Endodermal cell (in vitro differentiated cells): ENCODE data around the gene EIF4E1B. TPM values are rescaled to one million over a fixed set of nuclear protein-coding genes. Genes with fewer than 3 reads are reported as not detected.

Source experiments
- DNase-seq: peaks from one replicate; pipeline ENCODE4 v3.0.0-alpha.2; 2017
- H3K27ac ChIP-seq: 2 replicates; pipeline ENCODE4 v1.5.1; 2013; ENCODE audit warnings: mild to moderate bottlenecking, low read depth, low read length, moderate library complexity
- H3K27me3 ChIP-seq: 2 replicates; pipeline ENCODE4 v1.6.1; 2013; ENCODE audit warnings: mild to moderate bottlenecking, low read length, moderate library complexity; ENCODE audit not compliant: insufficient read depth, control insufficient read depth, poor library complexity, severe bottlenecking
- H3K36me3 ChIP-seq: 2 replicates; pipeline ENCODE4 v1.7.0; 2013; ENCODE audit warnings: mild to moderate bottlenecking, low read length, moderate library complexity; ENCODE audit not compliant: control insufficient read depth, insufficient read depth
- H3K4me1 ChIP-seq: one replicate; pipeline ENCODE4 v1.7.0; 2013; ENCODE audit warnings: low read length; ENCODE audit not compliant: control insufficient read depth, insufficient read depth
- H3K4me3 ChIP-seq: 2 replicates; pipeline ENCODE4 v1.5.1; 2013; ENCODE audit warnings: mild to moderate bottlenecking, low read length, moderate library complexity
- H3K9ac ChIP-seq: 2 replicates; pipeline ENCODE4 v1.6.1; 2013; ENCODE audit warnings: mild to moderate bottlenecking, low read length, moderate library complexity; ENCODE audit not compliant: poor library complexity, severe bottlenecking; ENCODE audit errors: extremely low read depth
- H3K9me3 ChIP-seq: 2 replicates; pipeline ENCODE4 v1.6.1; 2013; ENCODE audit warnings: mild to moderate bottlenecking, low read length, moderate library complexity; ENCODE audit not compliant: control insufficient read depth
- H3K27ac Mint-ChIP-seq: 2 replicates; pipeline ENCODE4 v1.8.0; 2020; ENCODE audit warnings: mixed read lengths
- H3K27me3 Mint-ChIP-seq: 2 replicates; pipeline ENCODE4 v1.8.0; 2021; ENCODE audit warnings: mild to moderate bottlenecking, mixed read lengths; ENCODE audit not compliant: insufficient read depth
- H3K36me3 Mint-ChIP-seq: 2 replicates; pipeline ENCODE4 v1.8.0; 2020; ENCODE audit warnings: low read depth, mixed read lengths
- H3K4me1 Mint-ChIP-seq: 2 replicates; pipeline ENCODE4 v1.8.0; 2020; ENCODE audit warnings: mixed read lengths
- H3K4me3 Mint-ChIP-seq: 2 replicates; pipeline ENCODE4 v1.8.0; 2020; ENCODE audit warnings: mild to moderate bottlenecking, moderate library complexity, mixed read lengths
- H3K9me3 Mint-ChIP-seq: 2 replicates; pipeline ENCODE4 v1.8.0; 2020; ENCODE audit warnings: mild to moderate bottlenecking, mixed read lengths
- WGBS, 2 experiments: methylation state at CpG; one replicate each; pipeline versions ENCODE4 v1.1.5 to v1.1.7; 2013; ENCODE audit warnings: missing lambda C conversion rate in 2 of 2, mixed read lengths in 1 of 2; ENCODE audit not compliant: insufficient coverage in 1 of 2, insufficient read length in 1 of 2; 5-methylcytosine and 5-hydroxymethylcytosine counted together
- total RNA-seq, 2 donors: library from RNA; stranded (reverse); fragmentation: NEBNext Ultra II Directional in 1 of 2; extraction: Animal tissue kit (Norgen Biotek cat#: 25700) in 1 of 2; gene quantifications; 2 replicates in 1 of 2; 3 replicates in 1 of 2; pipeline ENCODE4 v1.2.1, GENCODE V29; 2021
- TF ChIP-seq, protein P1 (sequence below): fragments of 200-600 bp; sonication (generic); conservative IDR thresholded peaks from 2 replicates; pipeline ENCODE4 v1.5.0; 2021; ENCODE audit warnings: antibody characterized with exemption, mild to moderate bottlenecking

Gene EIF4E1B
- total RNA-seq, 2 donors from 2014 or later: 1.4 to 2.0 TPM

DNA sequence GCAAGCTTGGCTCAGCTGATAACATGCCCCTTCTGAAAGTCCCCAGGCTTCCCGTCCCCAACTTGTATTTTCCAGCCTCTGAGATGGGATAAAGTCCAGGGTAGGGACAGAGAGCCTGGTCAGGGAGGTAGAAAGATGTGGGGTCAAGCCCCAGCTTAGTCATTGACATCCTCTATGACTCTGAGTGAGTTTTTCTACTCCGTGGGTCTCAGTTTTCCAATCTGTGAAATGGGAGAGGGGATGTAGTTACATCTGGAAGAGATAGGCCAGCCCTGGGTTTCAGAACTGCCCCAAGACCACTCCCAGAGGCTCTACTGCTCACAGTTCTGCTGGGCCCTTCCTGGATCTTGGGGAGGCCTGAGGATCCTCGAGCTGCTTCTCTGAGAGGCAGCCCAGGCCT, 23.6 kb upstream of the EIF4E1B start:
- peaks cover 22% of the 10 kb centered on the region for H3K4me1 Mint-ChIP-seq
- H3K9me3 Mint-ChIP-seq: no peaks in the 10 kb centered on the region
- Histone ChIP-seq H3K9ac (no peak overlapping the region), H3K27ac (no peak overlapping the region), H3K9me3 (no peaks in the 10 kb centered on the region), H3K36me3 (no peaks in the 10 kb centered on the region), H3K4me1 (peaks cover 8% of the 10 kb centered on the region), H3K27me3 (peaks cover 16% of the 10 kb centered on the region), H3K4me3 (no peak overlapping the region)
- H3K4me3 Mint-ChIP-seq: no peak overlapping the region
- TF ChIP-seq, protein P1, sequence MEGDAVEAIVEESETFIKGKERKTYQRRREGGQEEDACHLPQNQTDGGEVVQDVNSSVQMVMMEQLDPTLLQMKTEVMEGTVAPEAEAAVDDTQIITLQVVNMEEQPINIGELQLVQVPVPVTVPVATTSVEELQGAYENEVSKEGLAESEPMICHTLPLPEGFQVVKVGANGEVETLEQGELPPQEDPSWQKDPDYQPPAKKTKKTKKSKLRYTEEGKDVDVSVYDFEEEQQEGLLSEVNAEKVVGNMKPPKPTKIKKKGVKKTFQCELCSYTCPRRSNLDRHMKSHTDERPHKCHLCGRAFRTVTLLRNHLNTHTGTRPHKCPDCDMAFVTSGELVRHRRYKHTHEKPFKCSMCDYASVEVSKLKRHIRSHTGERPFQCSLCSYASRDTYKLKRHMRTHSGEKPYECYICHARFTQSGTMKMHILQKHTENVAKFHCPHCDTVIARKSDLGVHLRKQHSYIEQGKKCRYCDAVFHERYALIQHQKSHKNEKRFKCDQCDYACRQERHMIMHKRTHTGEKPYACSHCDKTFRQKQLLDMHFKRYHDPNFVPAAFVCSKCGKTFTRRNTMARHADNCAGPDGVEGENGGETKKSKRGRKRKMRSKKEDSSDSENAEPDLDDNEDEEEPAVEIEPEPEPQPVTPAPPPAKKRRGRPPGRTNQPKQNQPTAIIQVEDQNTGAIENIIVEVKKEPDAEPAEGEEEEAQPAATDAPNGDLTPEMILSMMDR: no peak
- peaks cover 29% of the 10 kb centered on the region for H3K27me3 Mint-ChIP-seq
- 95 to 100% methylated on average over 1 to 3 of the region's 3 CpGs for WGBS, 2 experiments
- H3K27ac Mint-ChIP-seq: no peak overlapping the region
- DNase-seq: no peak
- H3K36me3 Mint-ChIP-seq: no peaks in the 10 kb centered on the region

DNA sequence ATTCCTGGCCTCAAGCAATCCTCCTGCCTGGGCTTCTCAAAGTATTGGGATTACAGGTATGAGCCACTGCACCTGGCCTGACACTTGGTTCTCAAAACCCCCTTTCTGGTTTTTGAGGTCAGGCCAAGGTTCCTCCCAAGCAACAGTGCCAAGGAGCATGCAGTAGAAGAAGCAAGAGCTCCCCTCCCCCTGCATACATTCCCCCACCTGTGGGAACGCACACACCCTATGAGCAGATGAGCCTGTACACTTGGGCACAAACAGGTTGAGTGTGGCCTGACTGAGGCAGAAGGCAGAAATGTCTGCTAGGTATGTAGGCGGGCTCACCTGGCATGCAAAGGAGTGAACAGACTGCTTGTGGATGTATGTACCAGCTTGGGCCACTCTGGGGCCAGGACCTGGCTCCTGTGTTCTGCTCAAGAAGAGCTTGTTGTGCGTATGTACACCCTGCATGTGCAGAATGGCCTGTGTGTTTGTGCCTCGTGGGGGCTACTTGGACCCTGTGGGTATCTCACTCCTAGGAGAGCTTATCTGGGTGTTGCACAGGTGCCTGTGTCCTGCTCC, 22.3 kb upstream of the EIF4E1B start:
- Histone ChIP-seq H3K27ac (no peak overlapping the region), H3K9me3 (no peaks in the 10 kb centered on the region), H3K4me3 (no peak overlapping the region), H3K27me3 (peaks cover 16% of the 10 kb centered on the region), H3K9ac (no peak overlapping the region), H3K4me1 (peaks cover 8% of the 10 kb centered on the region), H3K36me3 (no peaks in the 10 kb centered on the region)
- peak overlapping the region; percentile 69 for H3K4me3 Mint-ChIP-seq
- peaks cover 15% of the 10 kb centered on the region for H3K4me1 Mint-ChIP-seq
- peaks cover 40% of the 10 kb centered on the region for H3K27me3 Mint-ChIP-seq
- no peaks in the 10 kb centered on the region for H3K9me3 Mint-ChIP-seq
- no peak for DNase-seq
- no peaks in the 10 kb centered on the region for H3K36me3 Mint-ChIP-seq
- TF ChIP-seq, protein P1: no peak
- WGBS, 2 experiments: 85 to 94% methylated on average over 3 to 4 of the region's 4 CpGs
- H3K27ac Mint-ChIP-seq: no peak overlapping the region

DNA sequence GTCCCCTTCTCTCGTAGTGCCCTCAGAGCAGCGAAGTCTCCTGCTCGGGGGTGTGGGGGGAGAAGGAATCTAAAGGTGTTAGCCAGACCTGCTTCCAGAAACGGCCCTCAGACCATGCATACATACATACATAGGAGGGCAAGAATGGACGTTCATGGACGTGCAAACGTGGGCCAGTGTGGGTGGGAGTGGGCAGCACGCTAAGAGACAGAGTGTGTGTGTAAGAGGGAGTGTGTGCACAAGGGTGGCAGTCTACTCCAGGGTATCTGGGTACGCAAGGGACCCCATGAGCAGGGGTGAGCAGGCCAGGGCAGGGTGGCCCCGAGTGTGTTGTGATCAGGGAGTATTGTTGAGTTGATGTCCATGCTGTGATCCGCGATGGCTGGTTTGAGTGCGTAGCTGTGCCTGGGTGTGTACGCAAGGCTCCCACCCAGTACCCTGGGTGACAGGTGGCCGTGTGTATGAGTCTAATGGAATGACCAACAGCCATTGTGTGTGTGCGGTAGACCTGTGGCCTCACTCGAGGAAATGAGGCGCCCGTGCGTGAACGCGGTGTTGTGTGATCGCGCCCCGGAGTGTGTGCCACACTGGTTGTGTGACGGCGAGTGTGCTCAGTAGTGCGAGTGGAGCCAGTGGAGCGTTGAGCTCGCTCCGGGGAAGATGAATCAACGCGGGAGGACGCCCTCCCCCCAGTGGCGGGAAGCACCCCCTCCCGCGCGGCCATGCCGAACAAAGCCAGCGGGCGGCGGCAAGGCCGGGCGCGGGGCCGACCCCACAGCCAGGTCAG, 21.3 kb upstream of the EIF4E1B start:
- H3K9me3 ChIP-seq: no peaks in the 10 kb centered on the region
- H3K4me1 ChIP-seq: peaks cover 8% of the 10 kb centered on the region
- H3K4me1 Mint-ChIP-seq: peaks cover 12% of the 10 kb centered on the region
- no peak for DNase-seq
- H3K9me3 Mint-ChIP-seq: no peaks in the 10 kb centered on the region
- peak overlapping the region; percentile 69 for H3K4me3 Mint-ChIP-seq
- H3K27me3 Mint-ChIP-seq: peaks cover 44% of the 10 kb centered on the region
- no peaks in the 10 kb centered on the region for H3K36me3 Mint-ChIP-seq
- no peaks in the 10 kb centered on the region for H3K36me3 ChIP-seq
- WGBS, 2 experiments: 38 to 44% methylated on average over 21 to 46 of the region's 46 CpGs
- H3K27ac ChIP-seq: no peak overlapping the region
- TF ChIP-seq, protein P1: no peak
- peak overlapping the region; percentile 76 for H3K4me3 ChIP-seq
- H3K27me3 ChIP-seq: peaks cover 16% of the 10 kb centered on the region
- no peak overlapping the region for H3K9ac ChIP-seq
- peak overlapping the region; percentile 59 for H3K27ac Mint-ChIP-seq
